Endothelial cell of umbilical vein (primary cell): Measurements from ENCODE around the gene SPINK5. TPM values are rescaled to one million over a fixed set of nuclear protein-coding genes. Genes with fewer than 3 reads are reported as not detected.

Experiments used
- BruUV-seq: library from RNA; stranded (reverse); fragments of 400-500 nt; replicated peaks from 2 replicates; lab custom pipeline; 2021; lab: Mats Ljungman, UMichigan
- CTCF ChIA-PET: fragments of 300-600, 350-600 bp; sonication (Branson Sonifier 250); formaldehyde crosslinking; loops from one replicate; lab custom pipeline; 2021; ENCODE audit warnings: antibody characterized with exemption, inconsistent platforms; lab: Charles Lee
- POLR2A ChIA-PET: fragments of 300-600, 350-600 bp; sonication (Branson Sonifier 250); formaldehyde crosslinking; loops from one replicate; lab custom pipeline; 2021; ENCODE audit warnings: antibody characterized with exemption, inconsistent platforms; lab: Charles Lee
- DNase-seq: peaks from one replicate; pipeline ENCODE4 v3.0.0-alpha.2; 2011; ENCODE audit warnings: low read depth, low spot score
- FAIRE-seq: peaks from 2 replicates; lab custom pipeline; 2011; peaks lifted over from hg19 to GRCh38; lab: Jason Lieb, UNC
- H2AFZ ChIP-seq: 2 replicates; pipeline ENCODE4 v1.6.0; 2012; ENCODE audit warnings: low read depth, low read length, control low read depth, inconsistent platforms
- H3K27ac ChIP-seq: 2 replicates; pipeline ENCODE4 v1.5.1; 2011; ENCODE audit warnings: low read depth, mild to moderate bottlenecking, control low read depth, low read length, moderate library complexity; ENCODE audit not compliant: insufficient read depth
- H3K27me3 ChIP-seq, 2 experiments: 2 replicates each; pipeline versions ENCODE4 v1.6.0 to v1.6.1; 2011; ENCODE audit warnings: low read length in 2 of 2, mixed read lengths in 1 of 2; ENCODE audit not compliant: control insufficient read depth in 2 of 2, insufficient read depth in 2 of 2
- H3K36me3 ChIP-seq, 2 experiments: 2 replicates in 1 of 2; 3 replicates in 1 of 2; pipeline ENCODE4 v1.5.1; 2011; ENCODE audit warnings: low read length in 2 of 2, mild to moderate bottlenecking in 1 of 2, moderate library complexity in 1 of 2; ENCODE audit not compliant: control insufficient read depth in 2 of 2, insufficient read depth in 2 of 2; ENCODE audit errors: extremely low read depth in 1 of 2
- H3K4me1 ChIP-seq: 3 replicates; pipeline ENCODE4 v1.5.1; 2011; ENCODE audit warnings: mild to moderate bottlenecking, low read length; ENCODE audit not compliant: control insufficient read depth, insufficient read depth; ENCODE audit errors: extremely low read depth
- H3K4me2 ChIP-seq: 2 replicates; pipeline ENCODE4 v1.6.1; 2011; ENCODE audit warnings: low read length, control low read depth, mixed read lengths; ENCODE audit not compliant: insufficient read depth
- H3K4me3 ChIP-seq, 3 experiments: fragments of 200-600 bp in 1 of 3; sonication (generic), shearing (Covaris generic) in 1 of 3; replicated peaks in 1 of 3; 2 replicates each; pipeline ENCODE4 v1.5.1; 2011 to 2016; ENCODE audit warnings: control low read depth in 3 of 3, low read length in 3 of 3, mild to moderate bottlenecking in 2 of 3, inconsistent platforms in 1 of 3, low read depth in 1 of 3, moderate library complexity in 1 of 3; ENCODE audit not compliant: insufficient read depth in 1 of 3
- H3K79me2 ChIP-seq: 2 replicates; pipeline ENCODE4 v1.6.0; 2012; ENCODE audit warnings: low read length, inconsistent platforms; ENCODE audit not compliant: control insufficient read depth, insufficient read depth
- H3K9ac ChIP-seq: replicated peaks from 2 replicates; pipeline ENCODE3; 2011; ENCODE audit warnings: low read length, control low read depth; ENCODE audit not compliant: insufficient read depth; ENCODE audit errors: extremely low read depth
- H3K9me1 ChIP-seq: replicated peaks from 3 replicates; pipeline ENCODE4 v1.6.0; 2011; ENCODE audit warnings: mild to moderate bottlenecking, low read length; ENCODE audit not compliant: control insufficient read depth, insufficient read depth; ENCODE audit errors: extremely low read depth
- H3K9me3 ChIP-seq: replicated peaks from 2 replicates; pipeline ENCODE4 v1.5.1; 2012; ENCODE audit warnings: low read length, inconsistent platforms; ENCODE audit not compliant: control insufficient read depth, insufficient read depth
- H4K20me1 ChIP-seq: replicated peaks from 2 replicates; pipeline ENCODE3; 2011; ENCODE audit warnings: mild to moderate bottlenecking, low read length; ENCODE audit not compliant: control insufficient read depth, insufficient read depth; ENCODE audit errors: extremely low read depth
- EZH2 ChIP-seq: IDR thresholded peaks from 2 replicates; pipeline ENCODE4 v1.6.1; 2012; ENCODE audit warnings: borderline replicate concordance, low read depth, mild to moderate bottlenecking, moderate library complexity, low read length, inconsistent platforms; ENCODE audit not compliant: severe bottlenecking
- FOS ChIP-seq: IDR thresholded peaks from 2 replicates; pipeline ENCODE4 v1.6.1; 2011; ENCODE audit warnings: mild to moderate bottlenecking, low read length, moderate library complexity, borderline replicate concordance; ENCODE audit not compliant: insufficient read depth
- GATA2 ChIP-seq: IDR thresholded peaks from 2 replicates; pipeline ENCODE4 v1.7.0; 2011; ENCODE audit warnings: low read depth, mild to moderate bottlenecking, moderate library complexity, mixed read lengths, low read length; ENCODE audit not compliant: insufficient read length, insufficient read depth
- JUN ChIP-seq: IDR thresholded peaks from 2 replicates; pipeline ENCODE4 v1.6.1; 2011; ENCODE audit warnings: borderline replicate concordance, low read depth; ENCODE audit not compliant: insufficient read length, insufficient read depth
- MYC ChIP-seq: IDR thresholded peaks from one replicate; pipeline ENCODE4 v1.6.1; 2011; ENCODE audit warnings: mild to moderate bottlenecking, low read depth, low read length
- POLR2A ChIP-seq: IDR thresholded peaks from 2 replicates; pipeline ENCODE4 v1.6.1; 2012; ENCODE audit warnings: low read depth, mild to moderate bottlenecking, control low read depth, low read length
- POLR2AphosphoS5 ChIP-seq: IDR thresholded peaks from 2 replicates; pipeline ENCODE4 v1.6.1; 2012; ENCODE audit warnings: low read depth, mild to moderate bottlenecking, control low read depth, low read length, moderate library complexity; ENCODE audit not compliant: insufficient read depth
- dilution Hi-C: fragments of 300-500 bp; cut with MboI; formaldehyde crosslinking; loops from one replicate; pipeline ENCODE4 v1.15.0; 2019; ENCODE audit warnings: low sequenced_read_pairs; ENCODE audit not compliant: extremely low pct_ligation_motif_present
- intact Hi-C: fragments of 100-400 bp; cut with micrococcal nuclease; formaldehyde crosslinking; loops from one replicate; pipeline ENCODE4 v1.10.0; 2022
- polyA plus RNA-seq, 4 experiments: library from polyadenylated mRNA; depleted of rRNA in 3 of 4; stranded (reverse) in 3 of 4; unstranded in 1 of 4; fragments of >200 nt; gene quantifications; 2 replicates each; pipeline versions ENCODE4 v1.2.1 to v1.2.3, GENCODE V29; 2011 to 2012; ENCODE audit warnings: missing spikeins in 1 of 4
- total RNA-seq: library from RNA; stranded (reverse); gene quantifications from 2 replicates; pipeline ENCODE4 v1.2.3, GENCODE V29; 2021
- TF ChIP-seq, protein P1 (sequence below), 2 donors: IDR thresholded peaks; 1 replicate in 1 of 2; 2 replicates in 1 of 2; pipeline ENCODE4 v1.5.1; 2011; ENCODE audit warnings: low read length in 2 of 2, mild to moderate bottlenecking in 2 of 2, moderate library complexity in 2 of 2, control low read depth in 1 of 2, inconsistent platforms in 1 of 2, low read depth in 1 of 2; ENCODE audit not compliant: insufficient read depth in 1 of 2; ENCODE audit errors: extremely low read depth in 1 of 2
- TF ChIP-seq, protein P2 (sequence below): IDR thresholded peaks from 2 replicates; pipeline ENCODE4 v1.6.1; 2011; ENCODE audit not compliant: insufficient read depth, insufficient read length

The SPINK5 gene
- total and polyA plus RNA-seq, 2 donors (not counting 3 experiments of a cell fraction or from before 2014, with no cell fraction given), result 0.12 to 0.91 TPM

- no peak overlapping the region for H3K9ac ChIP-seq
- no peaks in the 10 kb centered on the region for H3K27me3 ChIP-seq
- DNase-seq (no peak), FAIRE-seq (no peak)
- no peaks in the 10 kb centered on the region for H4K20me1 ChIP-seq
- intact Hi-C loops (no loop called here), dilution Hi-C loops (no loop called here)
- no peak overlapping the region for H3K27ac ChIP-seq
- no peak overlapping the region for H3K4me2 ChIP-seq
- ChIA-PET CTCF (interaction anchor here (1.1 to 3.5 kb wide), 2 partner anchors 551 to 554 kb away, joined by 3 to 36 read pairs; no protein-coding TSS in a partner anchor), POLR2A (no interaction called here)
- TF ChIP-seq MYC, result no peak
- TF ChIP-seq, protein P1, sequence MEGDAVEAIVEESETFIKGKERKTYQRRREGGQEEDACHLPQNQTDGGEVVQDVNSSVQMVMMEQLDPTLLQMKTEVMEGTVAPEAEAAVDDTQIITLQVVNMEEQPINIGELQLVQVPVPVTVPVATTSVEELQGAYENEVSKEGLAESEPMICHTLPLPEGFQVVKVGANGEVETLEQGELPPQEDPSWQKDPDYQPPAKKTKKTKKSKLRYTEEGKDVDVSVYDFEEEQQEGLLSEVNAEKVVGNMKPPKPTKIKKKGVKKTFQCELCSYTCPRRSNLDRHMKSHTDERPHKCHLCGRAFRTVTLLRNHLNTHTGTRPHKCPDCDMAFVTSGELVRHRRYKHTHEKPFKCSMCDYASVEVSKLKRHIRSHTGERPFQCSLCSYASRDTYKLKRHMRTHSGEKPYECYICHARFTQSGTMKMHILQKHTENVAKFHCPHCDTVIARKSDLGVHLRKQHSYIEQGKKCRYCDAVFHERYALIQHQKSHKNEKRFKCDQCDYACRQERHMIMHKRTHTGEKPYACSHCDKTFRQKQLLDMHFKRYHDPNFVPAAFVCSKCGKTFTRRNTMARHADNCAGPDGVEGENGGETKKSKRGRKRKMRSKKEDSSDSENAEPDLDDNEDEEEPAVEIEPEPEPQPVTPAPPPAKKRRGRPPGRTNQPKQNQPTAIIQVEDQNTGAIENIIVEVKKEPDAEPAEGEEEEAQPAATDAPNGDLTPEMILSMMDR (IDR thresholded peaks at IDR 0.05; ENCODE audit: extremely low read depth in 1 of 2, insufficient read depth in 1 of 2, low read depth in 1 of 2, low read length in 2 of 2), result no peak
- no peak for TF ChIP-seq GATA2
- TF ChIP-seq FOS, result no peak
- TF ChIP-seq JUN, result no peak
- TF ChIP-seq EZH2, result no peak
- TF ChIP-seq, protein P2, sequence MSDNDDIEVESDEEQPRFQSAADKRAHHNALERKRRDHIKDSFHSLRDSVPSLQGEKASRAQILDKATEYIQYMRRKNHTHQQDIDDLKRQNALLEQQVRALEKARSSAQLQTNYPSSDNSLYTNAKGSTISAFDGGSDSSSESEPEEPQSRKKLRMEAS, result no peak
- no peak for TF ChIP-seq POLR2A
- no peak for TF ChIP-seq POLR2AphosphoS5
- no peaks in the 10 kb centered on the region for H3K9me3 ChIP-seq
- H3K4me1 ChIP-seq, result no peaks in the 10 kb centered on the region
- no TSS peak for BruUV-seq
- no peaks in the 10 kb centered on the region for H3K9me1 ChIP-seq
- H2AFZ ChIP-seq, result no peak overlapping the region
- H3K79me2 ChIP-seq, result no peaks in the 10 kb centered on the region
- H3K36me3 ChIP-seq, result no peaks in the 10 kb centered on the region
- H3K4me3 ChIP-seq, result no peak overlapping the region
These were observed 113.4 kb downstream of the SPINK5 start for GRCh38 chr5:148177207-148177606.
